ENCODE data around the gene KCNJ14. TPM values are rescaled to one million over a fixed set of nuclear protein-coding genes. Genes with fewer than 3 reads are reported as not detected.

KCNJ14 gene
- total RNA-seq, 1 donor from 2014 or later = 3.7 TPM

GRCh38 chr19:48496959-48497727, 41.8 kb downstream of the KCNJ14 start:
- DNase-seq (ENCODE audit: extremely low spot score in 2 of 2) = no peak
- TF ChIP-seq POLR2A (IDR thresholded peaks at IDR 0.05) = no peak
- no peak for TF ChIP-seq CTCF (IDR thresholded peaks at IDR 0.05)
- no peak for TF ChIP-seq POLR2AphosphoS5 (IDR thresholded peaks at IDR 0.05; ENCODE audit: insufficient read depth in 1 of 2, low read depth in 1 of 2)
- H3K9me3 ChIP-seq = no peaks in the 10 kb centered on the region
- H3K27ac ChIP-seq = no peak overlapping the region
- H3K4me1 ChIP-seq = peaks cover 26% of the 10 kb centered on the region
- intact Hi-C loops (cut with DNase I) = no loop called here
- no peaks in the 10 kb centered on the region for H3K27me3 ChIP-seq
- H3K4me3 ChIP-seq = no peak overlapping the region
- no peaks in the 10 kb centered on the region for H3K36me3 ChIP-seq

DNA sequence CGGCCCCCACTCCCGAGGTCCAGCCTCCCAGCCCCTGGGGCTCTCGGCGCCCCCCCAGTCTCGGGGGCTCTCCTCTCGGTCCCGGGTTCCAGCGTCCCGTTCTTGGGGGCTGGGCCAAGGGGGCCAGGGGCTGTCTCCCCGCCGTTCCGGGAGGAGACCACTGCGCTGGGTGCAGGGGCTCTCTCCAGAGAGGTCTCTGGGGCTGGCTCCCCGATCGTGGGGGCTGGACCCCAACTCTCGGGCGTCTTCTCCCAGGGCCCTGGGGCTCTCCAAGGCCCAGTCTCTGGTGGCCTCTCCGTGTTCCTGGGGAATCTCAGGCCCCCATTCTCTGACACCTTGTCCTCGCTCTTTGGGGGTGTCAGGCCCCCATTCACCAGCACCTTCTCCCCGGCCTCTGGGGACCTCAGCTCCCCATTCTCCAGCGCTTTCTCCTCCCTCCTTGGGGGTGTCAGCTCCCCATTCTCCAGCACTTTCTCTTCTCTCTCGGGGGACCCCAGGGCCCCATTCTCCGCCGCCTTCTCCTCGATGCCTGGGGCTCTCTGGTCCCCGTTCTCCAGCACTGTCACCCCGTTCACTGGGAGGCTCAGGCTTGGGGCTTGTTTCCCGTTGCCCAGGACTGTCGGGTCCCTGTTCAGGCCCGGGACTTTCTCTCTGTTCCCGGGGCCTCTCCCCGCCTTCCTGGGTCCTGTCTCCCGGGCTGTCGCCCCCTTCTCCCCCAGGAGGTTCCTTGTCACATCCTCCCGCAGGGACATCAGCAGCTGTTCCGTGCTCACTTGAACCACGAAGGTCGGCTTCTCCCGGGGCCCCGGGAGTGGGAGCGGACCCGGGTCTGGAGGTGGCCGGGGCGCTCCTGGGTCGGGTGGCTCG, 42.6 kb downstream of the KCNJ14 start:
- intact Hi-C loops (cut with DNase I) = no loop called here
- Histone ChIP-seq H3K4me3 (no peak overlapping the region), H3K9me3 (no peaks in the 10 kb centered on the region), H3K36me3 (no peaks in the 10 kb centered on the region), H3K4me1 (peaks cover 21% of the 10 kb centered on the region), H3K27ac (no peak overlapping the region), H3K27me3 (no peaks in the 10 kb centered on the region)
- DNase-seq (ENCODE audit: extremely low spot score in 2 of 2) = no peak
- TF ChIP-seq POLR2A (IDR thresholded peaks at IDR 0.05) (no peak), POLR2AphosphoS5 (IDR thresholded peaks at IDR 0.05; ENCODE audit: insufficient read depth in 1 of 2, low read depth in 1 of 2) (no peak), CTCF (IDR thresholded peaks at IDR 0.05) (no peak)

GRCh38 chr19:48498595-48499311, 43.4 kb downstream of the KCNJ14 start:
- DNase-seq (ENCODE audit: extremely low spot score in 2 of 2) = no peak
- H3K27me3 ChIP-seq = no peaks in the 10 kb centered on the region
- H3K9me3 ChIP-seq = no peaks in the 10 kb centered on the region
- intact Hi-C loops (cut with DNase I) = no loop called here
- H3K4me1 ChIP-seq = peaks cover 20% of the 10 kb centered on the region
- H3K36me3 ChIP-seq = no peaks in the 10 kb centered on the region
- no peak overlapping the region for H3K4me3 ChIP-seq
- no peak for TF ChIP-seq POLR2A (IDR thresholded peaks at IDR 0.05)
- no peak for TF ChIP-seq CTCF (IDR thresholded peaks at IDR 0.05)
- no peak for TF ChIP-seq POLR2AphosphoS5 (IDR thresholded peaks at IDR 0.05; ENCODE audit: insufficient read depth in 1 of 2, low read depth in 1 of 2)
- no peak overlapping the region for H3K27ac ChIP-seq

GRCh38 chr19:48499316-48500090, 44.1 kb downstream of the KCNJ14 start:
- Histone ChIP-seq H3K4me1 (peaks cover 13% of the 10 kb centered on the region), H3K27me3 (no peaks in the 10 kb centered on the region), H3K9me3 (no peaks in the 10 kb centered on the region), H3K4me3 (no peak overlapping the region), H3K36me3 (no peaks in the 10 kb centered on the region), H3K27ac (no peak overlapping the region)
- intact Hi-C loops (cut with DNase I) = no loop called here
- no peak for TF ChIP-seq POLR2AphosphoS5 (IDR thresholded peaks at IDR 0.05; ENCODE audit: insufficient read depth in 1 of 2, low read depth in 1 of 2)
- no peak for DNase-seq (ENCODE audit: extremely low spot score in 2 of 2)

Measured in vagina (tissue), 2 donors.